K562 (cell line): ENCODE measurements around the gene TSGA10IP. TPM values are rescaled to one million over a fixed set of nuclear protein-coding genes. Genes with fewer than 3 reads are reported as not detected.

Experiments
- CREBBP ChIP-seq: IDR thresholded peaks from one replicate; pipeline ENCODE4 v1.6.1; 2012; ENCODE audit warnings: low read depth, mild to moderate bottlenecking, control low read depth, inconsistent platforms, low read length
- DACH1 ChIP-seq: fragments of 450-650 bp; IDR thresholded peaks from 2 replicates; pipeline ENCODE4 v1.6.1; 2018; ENCODE audit not compliant: partially characterized antibody
- FOXP4 ChIP-seq: sonication (generic); formaldehyde crosslinking; IDR thresholded peaks from 2 replicates; pipeline ENCODE4 v1.8.0; 2022; ENCODE audit warnings: mild to moderate bottlenecking, missing genetic modification reagents, borderline replicate concordance
- GATAD2A ChIP-seq: fragments of 450-650 bp; IDR thresholded peaks from 2 replicates; pipeline ENCODE4 v1.6.1; 2017
- NFE2L1 ChIP-seq: fragments of 450-650 bp; IDR thresholded peaks from 2 replicates; pipeline ENCODE4 v1.6.1; 2016; ENCODE audit warnings: missing genetic modification characterization, low read depth, mild to moderate bottlenecking, missing compliant biosample characterization, moderate library complexity, borderline replicate concordance
- RBM17 ChIP-seq: fragments of 200-400 bp; formaldehyde crosslinking; IDR thresholded peaks from 2 replicates; pipeline ENCODE4 v1.6.1; 2017; ENCODE audit warnings: low read depth, mild to moderate bottlenecking, low read length, borderline replicate concordance
- SFPQ ChIP-seq: fragments of 200-400 bp; formaldehyde crosslinking; IDR thresholded peaks from 2 replicates; pipeline ENCODE4 v1.6.1; 2017; ENCODE audit warnings: mild to moderate bottlenecking, low read depth, low read length, moderate library complexity
- SPI1 ChIP-seq: IDR thresholded peaks from 2 replicates; pipeline ENCODE4 v1.6.1; 2011; ENCODE audit warnings: low read depth, low read length, control low read depth, borderline replicate concordance
- SRF ChIP-seq, 2 experiments: fragments of 250-450, 450-650 bp in 1 of 2; sonication (Bioruptor Pico) in 1 of 2; sonication (generic) in 1 of 2; formaldehyde crosslinking; IDR thresholded peaks; 2 replicates each; pipeline versions ENCODE4 v1.5.0 to v1.5.1; 2020 to 2022; ENCODE audit warnings: mild to moderate bottlenecking in 1 of 2, missing genetic modification reagents in 1 of 2
- TRIM24 ChIP-seq, 2 experiments: fragments of 450-650 bp; IDR thresholded peaks; 2 replicates each; pipeline ENCODE4 v1.6.1; 2016
- ZNF282 ChIP-seq: sonication (generic); formaldehyde crosslinking; IDR thresholded peaks from 2 replicates; pipeline ENCODE4 v1.8.1; 2023; ENCODE audit warnings: missing genetic modification reagents
- ZNF707 ChIP-seq: fragments of 250-450 bp; sonication (Bioruptor Pico); conservative IDR thresholded peaks from 2 replicates; pipeline ENCODE4 v1.8.0; 2022; ENCODE audit warnings: inconsistent platforms, mild to moderate bottlenecking, moderate library complexity
- polyA plus RNA-seq, 8 experiments: library from polyadenylated mRNA; depleted of rRNA in 4 of 8; stranded (reverse) in 5 of 8; unstranded in 3 of 8; fragments of >200 nt; fragmentation: Nextera tagmentation in 2 of 8; fragmentation: Illumina TruSeq in 1 of 8; extraction: Ambion mirVana in 2 of 8; extraction: Trizol in 1 of 8; gene quantifications; 2 replicates each; pipeline versions ENCODE4 v1.2.1 to v1.2.3, GENCODE V29; 2011 to 2014; ENCODE audit warnings: inconsistent platforms in 1 of 8, missing spikeins in 1 of 8
- total RNA-seq, 7 experiments: library from RNA; depleted of rRNA in 6 of 7; stranded (reverse); fragments of >200 nt in 6 of 7; fragmentation: Illumina TruSeq in 2 of 7; extraction: Trizol in 2 of 7; gene quantifications; 2 replicates each; pipeline versions ENCODE4 v1.2.1 to v1.2.3, GENCODE V29; 2011 to 2021; ENCODE audit warnings: low replicate concordance in 1 of 7
- TF ChIP-seq, protein P1 (sequence below): IDR thresholded peaks from 3 replicates; pipeline ENCODE4 v1.6.1; 2011; ENCODE audit warnings: borderline replicate concordance, mild to moderate bottlenecking, moderate library complexity; ENCODE audit not compliant: insufficient read length; ENCODE audit errors: extremely low read depth

Gene TSGA10IP
- total and polyA plus RNA-seq, 9 of the 15 experiments (the other 6 are each of a cell fraction or from before 2014, with no cell fraction given) = not detected

GRCh38 chr11:65934014-65934413 is 11.3 kb upstream of the TSGA10IP start (continued):
- TF ChIP-seq FOXP4 = no peak
- no peak for TF ChIP-seq GATAD2A
- TF ChIP-seq SFPQ = no peak
- TF ChIP-seq, protein P1, sequence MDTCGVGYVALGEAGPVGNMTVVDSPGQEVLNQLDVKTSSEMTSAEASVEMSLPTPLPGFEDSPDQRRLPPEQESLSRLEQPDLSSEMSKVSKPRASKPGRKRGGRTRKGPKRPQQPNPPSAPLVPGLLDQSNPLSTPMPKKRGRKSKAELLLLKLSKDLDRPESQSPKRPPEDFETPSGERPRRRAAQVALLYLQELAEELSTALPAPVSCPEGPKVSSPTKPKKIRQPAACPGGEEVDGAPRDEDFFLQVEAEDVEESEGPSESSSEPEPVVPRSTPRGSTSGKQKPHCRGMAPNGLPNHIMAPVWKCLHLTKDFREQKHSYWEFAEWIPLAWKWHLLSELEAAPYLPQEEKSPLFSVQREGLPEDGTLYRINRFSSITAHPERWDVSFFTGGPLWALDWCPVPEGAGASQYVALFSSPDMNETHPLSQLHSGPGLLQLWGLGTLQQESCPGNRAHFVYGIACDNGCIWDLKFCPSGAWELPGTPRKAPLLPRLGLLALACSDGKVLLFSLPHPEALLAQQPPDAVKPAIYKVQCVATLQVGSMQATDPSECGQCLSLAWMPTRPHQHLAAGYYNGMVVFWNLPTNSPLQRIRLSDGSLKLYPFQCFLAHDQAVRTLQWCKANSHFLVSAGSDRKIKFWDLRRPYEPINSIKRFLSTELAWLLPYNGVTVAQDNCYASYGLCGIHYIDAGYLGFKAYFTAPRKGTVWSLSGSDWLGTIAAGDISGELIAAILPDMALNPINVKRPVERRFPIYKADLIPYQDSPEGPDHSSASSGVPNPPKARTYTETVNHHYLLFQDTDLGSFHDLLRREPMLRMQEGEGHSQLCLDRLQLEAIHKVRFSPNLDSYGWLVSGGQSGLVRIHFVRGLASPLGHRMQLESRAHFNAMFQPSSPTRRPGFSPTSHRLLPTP = no peak
- TF ChIP-seq TRIM24 (IDR thresholded peaks at IDR 0.05) = peak; percentile 75 to 78
- TF ChIP-seq NFE2L1 (tag) = no peak
- no peak for TF ChIP-seq ZNF707
- no peak for TF ChIP-seq ZNF282
- TF ChIP-seq RBM17 = no peak
- TF ChIP-seq SPI1 = no peak
- no peak for TF ChIP-seq CREBBP
- no peak for TF ChIP-seq SRF (CRISPR knock-in tag; IDR thresholded peaks at IDR 0.05)
- TF ChIP-seq DACH1 = no peak
